Transverse colon (tissue), 4 donors: ENCODE measurements around the gene PTPRD. TPM values are rescaled to one million over a fixed set of nuclear protein-coding genes. Genes with fewer than 3 reads are reported as not detected.
"Not testable (repeated sequence)": the region's sequence is repeated elsewhere in the genome, so short reads cannot be mapped to it uniquely, and the experiment has no call there.

Experiments
- DNase-seq: peaks from one replicate; pipeline ENCODE4 v3.0.0-alpha.2; 2019
- H3K27ac ChIP-seq, 4 donors: fragments of 200-600 bp; sonication (generic); 2 replicates each; pipeline ENCODE4 v1.5.1; 2016 to 2018; ENCODE audit warnings: inconsistent platforms in 4 of 4
- H3K27me3 ChIP-seq: fragments of 200-600 bp; sonication (generic); 2 replicates; pipeline ENCODE4 v1.5.1; 2017; ENCODE audit warnings: inconsistent platforms
- H3K36me3 ChIP-seq, 4 donors: fragments of 200-600 bp; sonication (generic); 2 replicates each; pipeline ENCODE4 v1.5.1; 2017 to 2019; ENCODE audit warnings: inconsistent platforms in 4 of 4
- H3K4me1 ChIP-seq, 4 donors: fragments of 200-600 bp; sonication (generic); 2 replicates each; pipeline ENCODE4 v1.5.1; 2017 to 2020; ENCODE audit warnings: inconsistent platforms in 4 of 4
- H3K4me3 ChIP-seq, 4 donors: fragments of 200-600 bp; sonication (generic); 1 replicate in 1 of 4; 2 replicates in 3 of 4; pipeline versions ENCODE4 v1.5.1 to v1.6.1; 2017 to 2019; ENCODE audit warnings: inconsistent platforms in 4 of 4
- H3K9me3 ChIP-seq, 2 donors: fragments of 200-600 bp; sonication (generic); 2 replicates each; pipeline ENCODE4 v1.5.1; 2017 to 2019; ENCODE audit warnings: inconsistent platforms in 2 of 2
- EP300 ChIP-seq: sonication (generic); formaldehyde crosslinking; IDR thresholded peaks from one replicate; pipeline ENCODE4 v1.6.1; 2017; ENCODE audit warnings: antibody characterized with exemption, low read depth
- POLR2A ChIP-seq: fragments of 450-650 bp; IDR thresholded peaks from one replicate; pipeline ENCODE4 v1.6.1; 2016; ENCODE audit warnings: antibody characterized with exemption, mild to moderate bottlenecking, moderate library complexity
- POLR2AphosphoS5 ChIP-seq, 3 donors: sonication (generic); formaldehyde crosslinking; IDR thresholded peaks; one replicate each; pipeline ENCODE4 v1.6.1; 2016; ENCODE audit warnings: antibody characterized with exemption in 3 of 3
- WGBS, 2 donors: methylation state at CpG; one replicate each; pipeline ENCODE4 v1.1.5; 2018; ENCODE audit warnings: low coverage in 1 of 2; 5-methylcytosine and 5-hydroxymethylcytosine counted together
- in situ Hi-C, 4 donors: fragments of 200-750 bp; cut with MboI; loops; one replicate each; pipeline versions ENCODE4 v1.15.0 to v1.15.1; 2017; ENCODE audit warnings: low sequenced_read_pairs in 3 of 4, low pct_ligation_motif_present in 1 of 4, low pct_unique_long_range_greater_than_20kb in 1 of 4
- intact Hi-C: fragments of 100-400 bp; cut with DNase I; formaldehyde crosslinking; loops from one replicate; pipeline ENCODE4 v1.15.1; 2023; ENCODE audit warnings: low total_unique reads
- total RNA-seq, 4 donors: library from RNA; depleted of rRNA; stranded (reverse); fragments of >200 nt; gene quantifications; one replicate each; pipeline ENCODE4 v1.1.0, GENCODE V29; 2016
- TF ChIP-seq, protein P1 (sequence below), 5 experiments: fragments of 200-600 bp in 3 of 5; fragments of 450-650 bp in 2 of 5; sonication (generic) in 3 of 5; IDR thresholded peaks; 1 replicate in 2 of 5; 2 replicates in 3 of 5; pipeline ENCODE4 v1.5.1; 2016 to 2017; ENCODE audit warnings: antibody characterized with exemption in 5 of 5, inconsistent platforms in 3 of 5, mild to moderate bottlenecking in 2 of 5, moderate library complexity in 1 of 5

The PTPRD gene
- total RNA-seq, 4 donors from 2014 or later, result 43.0 to 115 (median 79.1) TPM

DNA sequence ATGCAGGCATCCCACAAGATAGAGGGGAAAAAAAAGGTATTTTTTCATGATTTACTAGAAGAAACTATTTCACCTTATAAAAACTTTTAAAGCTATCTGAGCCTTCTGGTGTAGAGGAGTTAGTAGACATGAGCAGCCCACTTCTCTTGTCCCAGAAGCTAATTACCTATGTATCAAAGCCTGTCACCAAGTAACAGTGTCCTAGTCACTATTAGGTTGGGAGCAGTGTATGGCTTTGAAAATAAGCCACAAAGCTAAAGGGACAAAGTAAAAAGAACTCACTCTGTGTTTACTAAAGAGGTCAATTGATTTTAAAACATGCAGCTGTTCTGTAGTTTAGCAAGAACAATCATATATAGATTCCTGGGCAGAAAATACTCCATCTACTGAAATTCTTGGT lies 1286.1 kb downstream of the PTPRD start:
- intact Hi-C loops (no loop called here), in situ Hi-C loops (no loop called here)

DNA sequence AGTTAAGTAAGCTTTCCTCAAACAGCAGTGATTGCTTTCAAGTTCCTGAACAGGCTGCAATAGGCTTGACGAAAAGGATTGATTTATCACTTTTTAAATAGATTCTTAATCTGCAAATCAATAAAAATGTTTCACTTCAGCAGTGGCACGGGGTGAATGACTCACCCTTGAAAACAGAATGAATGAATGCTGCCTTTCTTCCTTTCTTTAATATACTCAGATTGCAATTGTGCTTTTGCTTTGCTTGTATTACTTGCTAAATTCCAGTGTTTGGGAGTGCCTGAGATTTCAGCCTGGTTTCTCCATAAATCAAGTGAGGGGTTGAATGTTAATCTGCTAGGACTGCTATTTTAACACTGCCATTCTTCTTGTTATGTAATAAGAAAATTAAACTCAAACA lies 1293.8 kb downstream of the PTPRD start:
- intact Hi-C loops (loop anchor here (10.0 kb wide), 1 partner anchor 916 kb away; no protein-coding TSS in a partner anchor), in situ Hi-C loops (no loop called here)
- no peak overlapping the region for H3K4me3 ChIP-seq
- H3K27me3 ChIP-seq, result no peaks in the 10 kb centered on the region
- no peaks in the 10 kb centered on the region for H3K36me3 ChIP-seq
- H3K4me1 ChIP-seq, result no peaks in the 10 kb centered on the region
- no peak for TF ChIP-seq POLR2A
- TF ChIP-seq EP300, result no peak
- TF ChIP-seq POLR2AphosphoS5 (IDR thresholded peaks at IDR 0.05), result no peak
- TF ChIP-seq, protein P1, sequence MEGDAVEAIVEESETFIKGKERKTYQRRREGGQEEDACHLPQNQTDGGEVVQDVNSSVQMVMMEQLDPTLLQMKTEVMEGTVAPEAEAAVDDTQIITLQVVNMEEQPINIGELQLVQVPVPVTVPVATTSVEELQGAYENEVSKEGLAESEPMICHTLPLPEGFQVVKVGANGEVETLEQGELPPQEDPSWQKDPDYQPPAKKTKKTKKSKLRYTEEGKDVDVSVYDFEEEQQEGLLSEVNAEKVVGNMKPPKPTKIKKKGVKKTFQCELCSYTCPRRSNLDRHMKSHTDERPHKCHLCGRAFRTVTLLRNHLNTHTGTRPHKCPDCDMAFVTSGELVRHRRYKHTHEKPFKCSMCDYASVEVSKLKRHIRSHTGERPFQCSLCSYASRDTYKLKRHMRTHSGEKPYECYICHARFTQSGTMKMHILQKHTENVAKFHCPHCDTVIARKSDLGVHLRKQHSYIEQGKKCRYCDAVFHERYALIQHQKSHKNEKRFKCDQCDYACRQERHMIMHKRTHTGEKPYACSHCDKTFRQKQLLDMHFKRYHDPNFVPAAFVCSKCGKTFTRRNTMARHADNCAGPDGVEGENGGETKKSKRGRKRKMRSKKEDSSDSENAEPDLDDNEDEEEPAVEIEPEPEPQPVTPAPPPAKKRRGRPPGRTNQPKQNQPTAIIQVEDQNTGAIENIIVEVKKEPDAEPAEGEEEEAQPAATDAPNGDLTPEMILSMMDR (IDR thresholded peaks at IDR 0.05), result no peak
- no peak for DNase-seq
- H3K9me3 ChIP-seq, result no peaks in the 10 kb centered on the region
- no peak overlapping the region for H3K27ac ChIP-seq
- 13% methylated on average over 2 of the region's 2 CpGs for WGBS, 2 donors

More for the DNA sequence above, 1286.1 kb downstream of the PTPRD start:
- DNase-seq, result no peak
- no peaks in the 10 kb centered on the region for H3K36me3 ChIP-seq
- H3K9me3 ChIP-seq, result no peaks in the 10 kb centered on the region
- no peaks in the 10 kb centered on the region for H3K4me1 ChIP-seq
- TF ChIP-seq, protein P1 (IDR thresholded peaks at IDR 0.05), result no peak
- TF ChIP-seq POLR2AphosphoS5 (IDR thresholded peaks at IDR 0.05) (no peak), EP300 (no peak), POLR2A (no peak)
- H3K27me3 ChIP-seq, result no peaks in the 10 kb centered on the region
- no peak overlapping the region for H3K4me3 ChIP-seq
- no peak overlapping the region for H3K27ac ChIP-seq

DNA sequence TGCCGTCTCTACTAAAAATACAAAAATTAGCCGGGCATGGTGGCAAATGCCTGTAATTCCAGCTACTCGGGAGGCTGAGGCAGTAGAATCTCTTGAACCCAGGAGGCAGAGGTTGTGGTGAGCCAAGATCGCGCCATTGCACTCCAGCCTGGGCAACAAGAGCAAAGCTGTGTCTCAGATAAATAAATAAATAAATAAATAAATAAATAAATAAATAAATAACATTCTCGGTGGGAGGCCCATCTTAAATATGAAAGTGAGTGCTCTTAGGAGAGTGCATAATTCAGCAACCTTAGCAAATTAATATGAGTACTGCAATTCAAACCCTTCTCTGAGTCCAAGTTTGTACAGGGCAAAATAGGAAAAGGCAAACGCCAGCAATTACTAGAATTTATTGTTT lies 1302.1 kb downstream of the PTPRD start:
- H3K4me1 ChIP-seq, H3K4me3 ChIP-seq, H3K27me3 ChIP-seq, DNase-seq, in situ Hi-C loops, H3K36me3 ChIP-seq, H3K27ac ChIP-seq, H3K9me3 ChIP-seq: not testable (repeated sequence)
- intact Hi-C loops, result loop anchor here (10.0 kb wide), 1 partner anchor 924 kb away; no protein-coding TSS in a partner anchor
- WGBS, 2 donors, result 76 to 78% methylated on average over 6 to 7 of the region's 7 CpGs

DNA sequence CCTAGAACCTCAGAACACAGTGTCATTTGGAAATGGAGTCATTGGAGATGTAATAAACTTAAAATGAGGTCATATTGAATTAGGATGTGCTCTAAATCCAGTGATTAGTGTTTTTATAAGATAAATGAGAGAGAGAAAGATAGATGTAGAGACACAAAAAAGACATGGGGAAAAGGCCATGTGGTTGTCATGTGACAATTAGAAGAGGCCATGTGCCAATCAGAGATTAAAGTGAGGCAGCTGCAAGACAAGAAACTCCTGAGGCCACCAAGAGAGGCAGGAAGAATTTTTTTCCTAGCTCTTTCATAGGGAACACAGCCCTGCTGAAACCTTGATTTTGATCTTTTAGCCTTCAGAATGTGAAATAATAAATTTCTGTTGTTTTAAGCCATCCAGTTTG lies 1307.2 kb downstream of the PTPRD start:
- DNase-seq, result no peak
- H3K27ac ChIP-seq, result no peak overlapping the region
- intact Hi-C loops, result no loop called here
- H3K9me3 ChIP-seq, result no peaks in the 10 kb centered on the region
- TF ChIP-seq, protein P1 (IDR thresholded peaks at IDR 0.05), result no peak
- no peak for TF ChIP-seq EP300
- TF ChIP-seq POLR2AphosphoS5 (IDR thresholded peaks at IDR 0.05), result no peak
- TF ChIP-seq POLR2A, result no peak
- no peaks in the 10 kb centered on the region for H3K4me1 ChIP-seq
- H3K4me3 ChIP-seq, result no peak overlapping the region
- no peaks in the 10 kb centered on the region for H3K27me3 ChIP-seq
- H3K36me3 ChIP-seq, result no peaks in the 10 kb centered on the region
- in situ Hi-C loops, result no loop called here

DNA sequence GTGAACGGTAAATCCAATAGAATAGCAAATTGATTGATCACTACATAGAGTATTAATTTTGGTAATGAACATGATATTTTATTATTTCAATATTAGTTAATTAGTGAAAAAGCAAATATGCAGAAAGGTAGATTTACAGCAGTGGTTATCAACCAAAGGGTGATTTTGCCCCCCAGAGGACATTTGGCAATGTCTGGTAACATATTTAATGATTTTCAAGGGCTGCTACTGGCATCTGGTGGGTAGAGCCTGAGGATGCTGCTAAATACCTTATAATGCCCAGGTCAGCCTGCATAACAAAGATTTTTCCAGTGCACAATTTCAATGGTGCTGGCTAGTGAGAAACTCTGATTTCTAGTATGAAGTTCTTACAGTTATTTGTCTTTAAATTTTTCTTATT lies 1313.7 kb downstream of the PTPRD start:
- DNase-seq, result no peak
- TF ChIP-seq, protein P1 (IDR thresholded peaks at IDR 0.05), result no peak
- TF ChIP-seq POLR2A (no peak), POLR2AphosphoS5 (IDR thresholded peaks at IDR 0.05) (no peak), EP300 (no peak)
- Histone ChIP-seq H3K9me3 (no peaks in the 10 kb centered on the region), H3K4me1 (no peaks in the 10 kb centered on the region), H3K4me3 (no peak overlapping the region), H3K27ac (no peak overlapping the region), H3K27me3 (no peaks in the 10 kb centered on the region), H3K36me3 (no peaks in the 10 kb centered on the region)
- intact Hi-C loops, result no loop called here
- in situ Hi-C loops, result no loop called here
- 67 to 85% methylated on average over 1 of the region's 1 CpG for WGBS, 2 donors
